ENCODE data around the gene JARID2.

DNA sequence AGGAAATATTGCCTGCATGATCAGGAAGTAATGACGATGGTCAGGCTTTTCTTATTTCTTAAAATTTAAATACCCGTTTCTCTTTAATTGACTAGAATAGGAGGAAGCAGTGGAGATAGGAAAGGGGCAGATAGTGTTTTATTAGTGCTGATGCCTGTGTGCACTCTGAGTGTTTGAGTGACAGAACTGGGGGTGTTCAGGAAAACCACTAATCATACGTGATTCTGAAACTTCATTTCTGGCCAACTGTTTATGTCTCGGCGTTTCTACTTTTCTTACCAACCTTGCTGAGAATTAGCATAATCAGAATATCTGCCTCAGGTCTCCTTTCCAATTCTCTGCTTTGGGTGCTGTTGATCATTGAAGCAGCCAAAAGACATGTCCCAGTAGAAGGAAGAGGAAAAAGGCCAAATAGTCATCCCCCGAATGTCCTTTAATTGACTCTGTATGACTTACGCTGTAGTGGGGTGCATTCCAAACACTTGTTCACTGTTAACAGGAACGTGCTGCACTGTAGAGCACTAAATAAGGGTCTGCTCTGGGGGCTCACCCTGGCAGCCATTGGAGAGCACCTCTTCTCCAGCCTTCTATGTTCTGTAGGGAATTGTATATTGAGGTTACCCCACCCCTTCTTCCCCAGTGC lies 152.9 kb downstream of the JARID2 start:
- TF ChIP-seq, protein P1, sequence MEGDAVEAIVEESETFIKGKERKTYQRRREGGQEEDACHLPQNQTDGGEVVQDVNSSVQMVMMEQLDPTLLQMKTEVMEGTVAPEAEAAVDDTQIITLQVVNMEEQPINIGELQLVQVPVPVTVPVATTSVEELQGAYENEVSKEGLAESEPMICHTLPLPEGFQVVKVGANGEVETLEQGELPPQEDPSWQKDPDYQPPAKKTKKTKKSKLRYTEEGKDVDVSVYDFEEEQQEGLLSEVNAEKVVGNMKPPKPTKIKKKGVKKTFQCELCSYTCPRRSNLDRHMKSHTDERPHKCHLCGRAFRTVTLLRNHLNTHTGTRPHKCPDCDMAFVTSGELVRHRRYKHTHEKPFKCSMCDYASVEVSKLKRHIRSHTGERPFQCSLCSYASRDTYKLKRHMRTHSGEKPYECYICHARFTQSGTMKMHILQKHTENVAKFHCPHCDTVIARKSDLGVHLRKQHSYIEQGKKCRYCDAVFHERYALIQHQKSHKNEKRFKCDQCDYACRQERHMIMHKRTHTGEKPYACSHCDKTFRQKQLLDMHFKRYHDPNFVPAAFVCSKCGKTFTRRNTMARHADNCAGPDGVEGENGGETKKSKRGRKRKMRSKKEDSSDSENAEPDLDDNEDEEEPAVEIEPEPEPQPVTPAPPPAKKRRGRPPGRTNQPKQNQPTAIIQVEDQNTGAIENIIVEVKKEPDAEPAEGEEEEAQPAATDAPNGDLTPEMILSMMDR (IDR thresholded peaks at IDR 0.05 in 4 of 5, conservative IDR thresholded peaks at IDR 0.05 in 1 of 5): no peak
- no peak for TF ChIP-seq POLR2A (IDR thresholded peaks at IDR 0.05)

Measured in gastrocnemius medialis (tissue), 4 donors.